Colon (tissue), 2 donors: Measurements from ENCODE around the gene KCNJ10.
"Not testable (repeated sequence)": the region's sequence is repeated elsewhere in the genome, so short reads cannot be mapped to it uniquely, and the experiment has no call there.

Experiments
- FAIRE-seq: peaks from 2 replicates; lab custom pipeline; 2012; peaks lifted over from hg19 to GRCh38; lab: Jason Lieb, UNC
- donor health status: control.
- donor health status: control.

KCNJ10 gene

GRCh38 chr1:160069460-160070231 lies at the start of gene KCNJ10:
TSS of gene KCNJ10 (minus strand) at chr1:160070160. CDS start at chr1:160042532, 27,628 bp downstream.
- no peak for FAIRE-seq

DNA sequence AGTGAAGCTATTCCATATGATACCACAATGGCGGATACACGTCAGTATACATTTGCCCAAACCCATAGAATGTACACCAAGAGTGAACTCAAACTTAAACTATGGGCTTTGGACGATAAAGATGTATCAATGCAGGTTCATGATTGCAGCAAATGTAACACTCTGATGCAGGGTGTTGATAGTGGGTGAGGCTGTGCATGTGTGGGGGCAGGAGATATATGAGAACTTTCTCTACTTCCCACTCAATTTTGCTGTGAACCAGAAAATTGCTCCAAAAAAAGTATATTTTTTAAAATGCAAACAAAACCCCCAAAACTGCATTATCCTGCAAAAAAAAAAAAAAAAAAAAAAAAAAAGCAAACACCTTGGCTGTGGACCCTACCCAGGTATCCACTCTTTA lies 49.0 kb upstream of the KCNJ10 start:
- FAIRE-seq, result no peak

- no peak for FAIRE-seq
Observed at GRCh38 chr1:160117709-160118183, 47.8 kb upstream of the KCNJ10 start.

GRCh38 chr1:160117300-160117699 lies 47.3 kb upstream of the KCNJ10 start:
- FAIRE-seq, result no peak

- no peak for FAIRE-seq
Observed at GRCh38 chr1:160116283-160117147, 46.6 kb upstream of the KCNJ10 start.

- FAIRE-seq, result no peak
Observed at GRCh38 chr1:160115545-160116282, 45.8 kb upstream of the KCNJ10 start, which contains the start of gene ATP1A2. TSS of gene ATP1A2 (plus strand) at chr1:160115759. CDS start at chr1:160115862, 103 bp downstream.

DNA sequence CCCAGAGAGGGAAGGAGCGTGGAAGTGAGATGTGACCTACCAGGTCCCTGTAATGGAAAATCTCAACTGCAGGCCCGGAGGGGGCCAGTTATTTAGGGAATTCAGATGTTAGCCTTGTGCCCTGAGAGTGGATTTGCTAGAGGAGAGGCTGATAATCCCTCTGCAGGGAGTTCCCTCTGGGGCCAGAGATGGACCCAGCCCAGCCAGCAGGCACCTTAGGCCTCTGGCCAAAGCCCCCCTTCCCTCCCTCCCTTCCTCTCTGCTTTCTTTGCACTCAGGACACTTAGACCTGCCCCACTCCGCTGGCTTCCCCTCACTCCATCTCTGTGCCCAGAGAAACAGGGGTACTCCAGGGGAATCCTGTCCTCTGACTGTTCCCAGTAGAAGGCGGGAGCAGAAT lies 44.1 kb upstream of the KCNJ10 start:
- no peak for FAIRE-seq

- no peak for FAIRE-seq
Observed at GRCh38 chr1:160113407-160113806, 43.4 kb upstream of the KCNJ10 start.

DNA sequence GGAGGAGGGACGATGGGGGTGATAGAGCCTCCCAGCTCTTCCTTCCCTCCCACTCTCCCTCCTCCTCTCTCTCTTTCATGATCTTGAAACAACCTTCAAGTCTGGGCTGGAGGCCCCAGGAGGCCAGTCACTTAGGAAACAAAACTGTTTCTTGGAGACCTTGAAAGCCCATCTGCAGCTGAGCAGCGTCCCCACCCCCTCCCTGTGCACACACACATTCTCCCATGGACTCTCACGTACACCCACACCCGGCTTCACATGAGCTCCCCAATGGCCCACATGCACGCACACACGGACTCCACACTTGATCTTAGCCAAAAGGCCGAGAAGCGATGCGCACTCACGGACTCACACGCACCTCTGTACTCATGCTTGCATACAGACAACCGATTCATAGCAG lies 42.4 kb upstream of the KCNJ10 start:
- FAIRE-seq, result no peak

GRCh38 chr1:160111462-160111861 lies 41.5 kb upstream of the KCNJ10 start:
- FAIRE-seq, result not testable (repeated sequence)

DNA sequence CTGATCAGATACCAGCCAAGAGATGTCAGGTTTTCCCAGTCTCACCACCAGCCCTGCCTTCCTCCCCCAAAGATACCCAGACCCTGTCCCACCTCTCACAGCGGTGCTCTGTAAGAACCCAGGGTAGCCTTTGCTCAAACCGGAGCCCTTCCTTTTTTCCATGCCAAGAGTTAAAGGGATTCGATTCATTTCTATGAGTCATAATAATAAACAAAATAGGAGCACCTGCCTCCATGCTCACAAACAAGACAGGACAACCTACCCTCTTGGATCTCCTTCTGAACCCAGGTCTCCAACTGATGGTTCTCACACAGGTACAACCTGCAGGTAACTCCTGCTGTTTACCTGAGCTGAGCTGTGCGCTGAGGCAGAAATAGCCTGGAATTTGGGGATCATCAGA lies 39.7 kb upstream of the KCNJ10 start:
- FAIRE-seq, result no peak

- no peak for FAIRE-seq
Observed at GRCh38 chr1:160108888-160109662, 39.1 kb upstream of the KCNJ10 start.

DNA sequence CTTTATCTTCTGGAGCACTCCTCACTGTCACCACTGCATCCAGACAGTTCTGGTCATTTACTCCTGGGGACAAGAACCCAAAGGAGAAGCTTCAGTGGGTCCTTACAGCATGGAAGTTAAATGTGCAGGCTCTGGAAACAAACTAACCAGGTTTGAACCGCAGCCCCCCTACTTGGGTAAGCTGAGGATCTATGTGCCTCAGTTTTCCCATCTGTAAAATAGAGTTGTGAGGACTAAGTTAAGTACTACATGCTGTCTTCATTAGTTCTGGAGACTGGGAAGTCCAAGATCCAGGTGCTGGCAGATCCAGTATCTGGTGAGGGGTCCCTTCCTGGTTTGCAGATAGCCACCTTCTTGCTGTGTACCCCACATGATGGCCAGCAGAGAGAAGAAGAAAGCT lies 37.6 kb upstream of the KCNJ10 start:
- no peak for FAIRE-seq

GRCh38 chr1:160105155-160105554 lies 35.2 kb upstream of the KCNJ10 start:
- no peak for FAIRE-seq

GRCh38 chr1:160104486-160104885 lies 34.5 kb upstream of the KCNJ10 start:
- FAIRE-seq, result no peak

GRCh38 chr1:160103658-160104408 lies 33.9 kb upstream of the KCNJ10 start:
- FAIRE-seq, result no peak

GRCh38 chr1:160101717-160102522 lies 32.0 kb upstream of the KCNJ10 start:
- no peak for FAIRE-seq

DNA sequence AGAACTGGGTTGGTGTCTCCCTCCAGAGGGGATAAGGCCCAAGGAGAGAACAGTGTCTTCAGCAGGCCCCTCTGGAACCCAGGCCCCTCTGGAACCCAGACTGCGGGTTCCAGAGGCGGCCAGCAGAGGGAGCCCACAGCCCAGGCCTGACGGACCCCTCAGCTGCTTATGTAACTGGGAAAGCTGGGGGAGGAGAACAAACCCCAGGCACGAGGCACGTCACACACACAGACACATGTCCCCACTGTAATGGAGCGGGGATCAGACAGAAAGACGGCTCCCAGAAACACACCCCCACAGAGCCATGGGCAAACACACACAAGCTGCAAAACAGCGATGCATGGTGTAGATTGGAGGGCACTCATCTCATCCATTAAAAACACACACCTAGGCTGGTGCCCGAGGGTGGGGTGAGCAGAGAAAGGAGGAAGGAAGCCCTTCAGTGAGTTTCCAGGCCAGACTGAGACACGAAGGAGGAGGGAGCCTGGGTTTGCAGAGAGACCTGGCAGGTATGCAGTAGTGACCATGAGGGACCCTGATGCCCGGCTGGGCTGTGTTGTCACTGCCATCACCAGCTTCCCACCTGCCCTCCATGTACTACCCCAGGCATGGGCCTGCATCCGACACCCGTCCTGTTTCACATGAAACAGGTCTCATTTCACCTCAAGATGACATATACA lies 31.2 kb upstream of the KCNJ10 start:
- no peak for FAIRE-seq

GRCh38 chr1:160099716-160100375 lies 29.9 kb upstream of the KCNJ10 start:
- FAIRE-seq, result no peak
